ENCODE measurements around the gene BRIP1.

Gene BRIP1

GRCh38 chr17:61848247-61848646 is 15.1 kb downstream of the BRIP1 start:
- H3K4me3 ChIP-seq (ENCODE audit: low read length), result no peak overlapping the region
- DNase-seq (ENCODE audit: low read depth), result no peak
- TF ChIP-seq CTCF (IDR thresholded peaks at IDR 0.05; ENCODE audit: insufficient read depth, low read depth, low read length, missing control alignments), result no peak

- no peak overlapping the region for H3K4me3 ChIP-seq (ENCODE audit: low read length)
- DNase-seq (ENCODE audit: low read depth), result no peak
- TF ChIP-seq CTCF (IDR thresholded peaks at IDR 0.05; ENCODE audit: insufficient read depth, low read depth, low read length, missing control alignments), result no peak
Observed at GRCh38 chr17:61847659-61848058, 15.7 kb downstream of the BRIP1 start.

GRCh38 chr17:61846761-61847375 is 16.5 kb downstream of the BRIP1 start:
- no peak for DNase-seq (ENCODE audit: low read depth)
- H3K4me3 ChIP-seq (ENCODE audit: low read length), result no peak overlapping the region
- TF ChIP-seq CTCF (IDR thresholded peaks at IDR 0.05; ENCODE audit: insufficient read depth, low read depth, low read length, missing control alignments), result no peak

- TF ChIP-seq CTCF (IDR thresholded peaks at IDR 0.05; ENCODE audit: insufficient read depth, low read depth, low read length, missing control alignments), result no peak
- no peak for DNase-seq (ENCODE audit: low read depth)
- no peak overlapping the region for H3K4me3 ChIP-seq (ENCODE audit: low read length)
Observed at GRCh38 chr17:61846088-61846487, 17.2 kb downstream of the BRIP1 start.

GRCh38 chr17:61843435-61843834 is 19.9 kb downstream of the BRIP1 start:
- TF ChIP-seq CTCF (IDR thresholded peaks at IDR 0.05; ENCODE audit: insufficient read depth, low read depth, low read length, missing control alignments), result no peak
- DNase-seq (ENCODE audit: low read depth), result no peak
- no peak overlapping the region for H3K4me3 ChIP-seq (ENCODE audit: low read length)

- no peak overlapping the region for H3K4me3 ChIP-seq (ENCODE audit: low read length)
- no peak for DNase-seq (ENCODE audit: low read depth)
- no peak for TF ChIP-seq CTCF (IDR thresholded peaks at IDR 0.05; ENCODE audit: insufficient read depth, low read depth, low read length, missing control alignments)
Observed at GRCh38 chr17:61842899-61843298, 20.4 kb downstream of the BRIP1 start.

- TF ChIP-seq CTCF (IDR thresholded peaks at IDR 0.05; ENCODE audit: insufficient read depth, low read depth, low read length, missing control alignments), result no peak
- no peak for DNase-seq (ENCODE audit: low read depth)
- no peak overlapping the region for H3K4me3 ChIP-seq (ENCODE audit: low read length)
Observed at GRCh38 chr17:61839300-61839786, 24.0 kb downstream of the BRIP1 start.

Data from epithelial cell of esophagus (primary cell).